OCI-LY3 (cell line): ENCODE data around the gene SELENON.

Experiments used
- CTCF ChIP-seq: fragments of 200-600, 300-600 bp; sonication (generic); IDR thresholded peaks from 2 replicates; pipeline ENCODE4 v1.5.1; 2014; ENCODE audit warnings: antibody characterized with exemption, low read length, low read depth
- EZH2phosphoT487 ChIP-seq: fragments of 200-600 bp; shearing (Covaris generic); IDR thresholded peaks from 2 replicates; pipeline ENCODE4 v1.6.1; 2018; ENCODE audit warnings: antibody characterized with exemption, mixed run types, low read depth

GRCh38 chr1:25757846-25758185 lies 42.2 kb upstream of the SELENON start:
- TF ChIP-seq CTCF (no peak), EZH2phosphoT487 (no peak)
